ENCODE results near the gene CDCA8.

CDCA8 gene

GRCh38 chr1:37692078-37692833, at the start of gene CDCA8:
CDCA8 (plus strand) TSS chr1:37692516; CDS start chr1:37692691, 175 bp downstream.
- TF ChIP-seq CTCF (IDR thresholded peaks at IDR 0.05; ENCODE audit: low read length) = peak; percentile 65
- TF ChIP-seq EZH2 (IDR thresholded peaks at IDR 0.05; ENCODE audit: borderline replicate concordance, low read length) = no peak
- Histone ChIP-seq H3K36me3 (ENCODE audit: insufficient read depth, low read length) (peaks cover 39% of the 10 kb centered on the region), H3K27ac (ENCODE audit: low read depth, low read length, poor library complexity, severe bottlenecking) (peak within 1 kb of the TSS; percentile 78), H3K9ac (ENCODE audit: low read length) (peak within 1 kb of the TSS; percentile 92), H3F3A (ENCODE audit: insufficient read depth, low read length) (no peaks in the 10 kb centered on the region), H3K4me1 (ENCODE audit: insufficient read depth, low read length, severe bottlenecking) (peaks cover 30% of the 10 kb centered on the region), H3K9me2 (ENCODE audit: low read depth, low read length) (no peaks in the 10 kb centered on the region), H3K9me3 (ENCODE audit: low read length) (no peaks in the 10 kb centered on the region), H3K4me3 (ENCODE audit: low read depth, low read length, poor library complexity, severe bottlenecking) (peak within 1 kb of the TSS; percentile 85), H3K27me3 (ENCODE audit: insufficient read depth, low read length) (no peaks in the 10 kb centered on the region), H4K20me1 (ENCODE audit: insufficient read depth, low read length) (no peaks in the 10 kb centered on the region), H3K4me2 (ENCODE audit: low read length) (peak within 1 kb of the TSS; percentile 98), H3K79me2 (ENCODE audit: insufficient read depth, low read length) (peaks cover 4% of the 10 kb centered on the region; the same call in 1 of the 2 replicates), H2AFZ (ENCODE audit: low read length) (no peak within 1 kb of the TSS)

- Histone ChIP-seq H3K9me2 (ENCODE audit: low read depth, low read length) (no peaks in the 10 kb centered on the region), H3K79me2 (ENCODE audit: insufficient read depth, low read length) (no peaks in the 10 kb centered on the region), H3F3A (ENCODE audit: insufficient read depth, low read length) (no peaks in the 10 kb centered on the region), H3K4me1 (ENCODE audit: insufficient read depth, low read length, severe bottlenecking) (no peaks in the 10 kb centered on the region), H3K27me3 (ENCODE audit: insufficient read depth, low read length) (no peaks in the 10 kb centered on the region; the same call in 1 of the 2 replicates), H2AFZ (ENCODE audit: low read length) (no peak overlapping the region), H3K27ac (ENCODE audit: low read depth, low read length, poor library complexity, severe bottlenecking) (no peak overlapping the region), H3K36me3 (ENCODE audit: insufficient read depth, low read length) (no peaks in the 10 kb centered on the region), H3K4me3 (ENCODE audit: low read depth, low read length, poor library complexity, severe bottlenecking) (no peak overlapping the region), H3K4me2 (ENCODE audit: low read length) (no peak overlapping the region), H4K20me1 (ENCODE audit: insufficient read depth, low read length) (no peaks in the 10 kb centered on the region), H3K9ac (ENCODE audit: low read length) (no peak overlapping the region), H3K9me3 (ENCODE audit: low read length) (no peaks in the 10 kb centered on the region)
- TF ChIP-seq EZH2 (IDR thresholded peaks at IDR 0.05; ENCODE audit: borderline replicate concordance, low read length) = no peak
- no peak for TF ChIP-seq CTCF (IDR thresholded peaks at IDR 0.05; ENCODE audit: low read length)
Observed at GRCh38 chr1:37647281-37647680, 45.0 kb upstream of the CDCA8 start.

- Histone ChIP-seq H3K9ac (ENCODE audit: low read length) (no peak overlapping the region), H3K4me1 (ENCODE audit: insufficient read depth, low read length, severe bottlenecking) (no peaks in the 10 kb centered on the region)
Observed at GRCh38 chr1:37650173-37650572, 42.1 kb upstream of the CDCA8 start.

More at GRCh38 chr1:37650173-37650572, 42.1 kb upstream of the CDCA8 start:
- Histone ChIP-seq H3K9me2 (ENCODE audit: low read depth, low read length) (no peaks in the 10 kb centered on the region), H3K9me3 (ENCODE audit: low read length) (no peaks in the 10 kb centered on the region), H3K79me2 (ENCODE audit: insufficient read depth, low read length) (no peaks in the 10 kb centered on the region), H3K4me3 (ENCODE audit: low read depth, low read length, poor library complexity, severe bottlenecking) (no peak overlapping the region), H2AFZ (ENCODE audit: low read length) (no peak overlapping the region), H3K27me3 (ENCODE audit: insufficient read depth, low read length) (no peaks in the 10 kb centered on the region; the same call in 1 of the 2 replicates), H3K4me2 (ENCODE audit: low read length) (no peak overlapping the region), H4K20me1 (ENCODE audit: insufficient read depth, low read length) (no peaks in the 10 kb centered on the region), H3F3A (ENCODE audit: insufficient read depth, low read length) (no peaks in the 10 kb centered on the region), H3K36me3 (ENCODE audit: insufficient read depth, low read length) (no peaks in the 10 kb centered on the region), H3K27ac (ENCODE audit: low read depth, low read length, poor library complexity, severe bottlenecking) (no peak overlapping the region)
- TF ChIP-seq EZH2 (IDR thresholded peaks at IDR 0.05; ENCODE audit: borderline replicate concordance, low read length) = no peak
- no peak for TF ChIP-seq CTCF (IDR thresholded peaks at IDR 0.05; ENCODE audit: low read length)

All from OCI-LY1 (cell line).